Esophagus squamous epithelium (tissue), 4 donors: ENCODE data around the gene TTYH1.

Experiments
- POLR2A ChIP-seq, 4 donors: fragments of 450-650 bp; IDR thresholded peaks; one replicate each; pipeline ENCODE4 v1.6.1; 2017; ENCODE audit warnings: antibody characterized with exemption in 4 of 4, mild to moderate bottlenecking in 4 of 4, moderate library complexity in 3 of 4
- TF ChIP-seq, protein P1 (sequence below), 6 experiments: fragments of 450-650 bp in 4 of 6; fragments of 200-600 bp in 2 of 6; sonication (generic) in 2 of 6; IDR thresholded peaks; one replicate each; pipeline ENCODE4 v1.5.1; 2016 to 2019; ENCODE audit warnings: antibody characterized with exemption in 6 of 6, mild to moderate bottlenecking in 4 of 6, moderate library complexity in 4 of 6

DNA sequence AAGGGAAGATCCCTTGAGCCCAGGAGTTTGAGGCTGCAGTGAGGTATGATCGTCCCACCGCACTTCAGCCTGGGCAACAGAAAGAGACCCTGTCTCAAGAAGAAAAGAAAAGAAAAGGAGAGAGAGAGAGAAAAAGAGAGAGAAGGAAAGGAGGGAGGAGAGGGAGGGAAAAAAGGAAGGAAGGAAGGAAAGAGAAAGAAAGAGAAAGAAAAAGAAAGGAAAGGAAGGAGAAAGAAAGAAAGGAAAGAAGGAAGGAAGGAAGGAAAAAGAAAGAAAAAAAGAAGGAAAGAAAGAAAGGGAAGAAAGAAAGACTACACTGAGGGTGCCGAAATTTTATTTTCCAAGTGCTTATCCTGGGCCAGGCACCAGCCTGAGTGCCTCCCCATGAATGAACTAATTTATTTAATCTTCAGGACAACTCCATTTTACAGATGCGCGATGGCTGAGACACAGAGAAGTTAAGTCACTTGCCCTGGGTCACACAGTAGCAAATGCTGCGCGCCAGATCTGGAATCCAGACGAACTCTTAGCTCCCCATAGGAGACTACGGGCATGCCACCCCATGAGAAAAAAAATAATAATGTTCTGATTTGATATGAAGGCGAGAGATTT lies 55.1 kb downstream of the TTYH1 start:
- TF ChIP-seq, protein P1, sequence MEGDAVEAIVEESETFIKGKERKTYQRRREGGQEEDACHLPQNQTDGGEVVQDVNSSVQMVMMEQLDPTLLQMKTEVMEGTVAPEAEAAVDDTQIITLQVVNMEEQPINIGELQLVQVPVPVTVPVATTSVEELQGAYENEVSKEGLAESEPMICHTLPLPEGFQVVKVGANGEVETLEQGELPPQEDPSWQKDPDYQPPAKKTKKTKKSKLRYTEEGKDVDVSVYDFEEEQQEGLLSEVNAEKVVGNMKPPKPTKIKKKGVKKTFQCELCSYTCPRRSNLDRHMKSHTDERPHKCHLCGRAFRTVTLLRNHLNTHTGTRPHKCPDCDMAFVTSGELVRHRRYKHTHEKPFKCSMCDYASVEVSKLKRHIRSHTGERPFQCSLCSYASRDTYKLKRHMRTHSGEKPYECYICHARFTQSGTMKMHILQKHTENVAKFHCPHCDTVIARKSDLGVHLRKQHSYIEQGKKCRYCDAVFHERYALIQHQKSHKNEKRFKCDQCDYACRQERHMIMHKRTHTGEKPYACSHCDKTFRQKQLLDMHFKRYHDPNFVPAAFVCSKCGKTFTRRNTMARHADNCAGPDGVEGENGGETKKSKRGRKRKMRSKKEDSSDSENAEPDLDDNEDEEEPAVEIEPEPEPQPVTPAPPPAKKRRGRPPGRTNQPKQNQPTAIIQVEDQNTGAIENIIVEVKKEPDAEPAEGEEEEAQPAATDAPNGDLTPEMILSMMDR (IDR thresholded peaks at IDR 0.05), result no peak
- no peak for TF ChIP-seq POLR2A (IDR thresholded peaks at IDR 0.05)
